CD4-positive, alpha-beta memory T cell (primary cell): Measurements from ENCODE around the gene TCERG1L. TPM values are rescaled to one million over a fixed set of nuclear protein-coding genes. Genes with fewer than 3 reads are reported as not detected.
"Not testable (repeated sequence)": the region's sequence is repeated elsewhere in the genome, so short reads cannot be mapped to it uniquely, and the experiment has no call there.

Experiments
- CTCF ChIA-PET: fragments of 350-600 bp; sonication (Branson Sonifier 250); formaldehyde crosslinking; loops from one replicate; lab custom pipeline; 2021; ENCODE audit warnings: inconsistent platforms; ENCODE audit not compliant: partially characterized antibody; lab: Charles Lee
- POLR2A ChIA-PET: fragments of 350-600 bp; sonication (Branson Sonifier 250); formaldehyde crosslinking; loops from one replicate; lab custom pipeline; 2021; ENCODE audit not compliant: partially characterized antibody; lab: Charles Lee
- DNase-seq, 5 donors: peaks; one replicate each; pipeline versions ENCODE4 v3.0.0 to v3.0.0-alpha.2; 2020 to 2022; ENCODE audit warnings: mixed read lengths in 1 of 5
- H3K27ac ChIP-seq: one replicate; pipeline ENCODE4 v1.7.0; 2013; ENCODE audit warnings: low read depth, low read length
- H3K27me3 ChIP-seq: 2 replicates; pipeline ENCODE4 v1.7.0; 2013; ENCODE audit warnings: mild to moderate bottlenecking, low read length, moderate library complexity; ENCODE audit not compliant: insufficient read depth
- H3K36me3 ChIP-seq: 2 replicates; pipeline ENCODE4 v1.7.0; 2013; ENCODE audit warnings: mild to moderate bottlenecking, low read length, moderate library complexity; ENCODE audit not compliant: insufficient read depth
- H3K4me1 ChIP-seq: 2 replicates; pipeline ENCODE4 v1.7.0; 2013; ENCODE audit warnings: mild to moderate bottlenecking, low read length, moderate library complexity; ENCODE audit not compliant: insufficient read depth
- H3K4me3 ChIP-seq, 2 donors: one replicate each; pipeline ENCODE4 v1.7.0; 2013; ENCODE audit warnings: low read length in 2 of 2, mild to moderate bottlenecking in 1 of 2
- H3K9me3 ChIP-seq, 2 donors: one replicate each; pipeline ENCODE4 v1.7.0; 2013; ENCODE audit warnings: low read length in 2 of 2, control low read depth in 1 of 2; ENCODE audit not compliant: control insufficient read depth in 1 of 2
- H3K27ac Mint-ChIP-seq, 7 donors: one replicate each; pipeline ENCODE4 v1.8.0; 2020 to 2021; ENCODE audit warnings: mixed read lengths in 7 of 7, mild to moderate bottlenecking in 6 of 7, inconsistent platforms in 3 of 7, moderate library complexity in 3 of 7
- H3K27me3 Mint-ChIP-seq, 2 donors: one replicate each; pipeline ENCODE4 v1.8.0; 2020 to 2021; ENCODE audit warnings: mixed read lengths in 2 of 2
- H3K36me3 Mint-ChIP-seq, 2 donors: one replicate each; pipeline ENCODE4 v1.8.0; 2020 to 2021; ENCODE audit warnings: mixed read lengths in 2 of 2, inconsistent platforms in 1 of 2, mild to moderate bottlenecking in 1 of 2
- H3K4me1 Mint-ChIP-seq, 4 donors: one replicate each; pipeline ENCODE4 v1.8.0; 2020 to 2021; ENCODE audit warnings: mixed read lengths in 4 of 4, mild to moderate bottlenecking in 1 of 4
- H3K4me3 Mint-ChIP-seq, 8 donors: one replicate each; pipeline ENCODE4 v1.8.0; 2020 to 2021; ENCODE audit warnings: mixed read lengths in 8 of 8, mild to moderate bottlenecking in 7 of 8, moderate library complexity in 6 of 8, inconsistent platforms in 3 of 8
- H3K9me3 Mint-ChIP-seq, 8 donors: one replicate each; pipeline ENCODE4 v1.8.0; 2020 to 2021; ENCODE audit warnings: mixed read lengths in 8 of 8, mild to moderate bottlenecking in 5 of 8, inconsistent platforms in 3 of 8, moderate library complexity in 1 of 8
- intact Hi-C: fragments of 100-400 bp; cut with micrococcal nuclease; formaldehyde crosslinking; loops from one replicate; pipeline ENCODE4 v1.15.1; 2023
- polyA plus RNA-seq, 2 donors: library from polyadenylated mRNA; unstranded; fragments of 300-500 nt; fragmentation: Illumina TruSeq; gene quantifications; one replicate each; pipeline ENCODE4 v1.2.3, GENCODE V29; 2021
- total RNA-seq, 2 experiments: library from RNA; stranded (reverse); gene quantifications; one replicate each; pipeline ENCODE4 v1.2.3, GENCODE V29; 2021

Gene TCERG1L
- total and polyA plus RNA-seq, 4 experiments from 2014 or later, result not detected

GRCh38 chr10:131078882-131079280 is 232.6 kb downstream of the TCERG1L start:
- H3K4me3 ChIP-seq, H3K27ac ChIP-seq, H3K27me3 ChIP-seq, H3K4me1 ChIP-seq, CTCF ChIA-PET, H3K36me3 Mint-ChIP-seq, H3K27ac Mint-ChIP-seq, H3K36me3 ChIP-seq, H3K27me3 Mint-ChIP-seq, POLR2A ChIA-PET, DNase-seq, H3K4me3 Mint-ChIP-seq, intact Hi-C loops, H3K9me3 ChIP-seq, H3K9me3 Mint-ChIP-seq, H3K4me1 Mint-ChIP-seq: not testable (repeated sequence)

DNA sequence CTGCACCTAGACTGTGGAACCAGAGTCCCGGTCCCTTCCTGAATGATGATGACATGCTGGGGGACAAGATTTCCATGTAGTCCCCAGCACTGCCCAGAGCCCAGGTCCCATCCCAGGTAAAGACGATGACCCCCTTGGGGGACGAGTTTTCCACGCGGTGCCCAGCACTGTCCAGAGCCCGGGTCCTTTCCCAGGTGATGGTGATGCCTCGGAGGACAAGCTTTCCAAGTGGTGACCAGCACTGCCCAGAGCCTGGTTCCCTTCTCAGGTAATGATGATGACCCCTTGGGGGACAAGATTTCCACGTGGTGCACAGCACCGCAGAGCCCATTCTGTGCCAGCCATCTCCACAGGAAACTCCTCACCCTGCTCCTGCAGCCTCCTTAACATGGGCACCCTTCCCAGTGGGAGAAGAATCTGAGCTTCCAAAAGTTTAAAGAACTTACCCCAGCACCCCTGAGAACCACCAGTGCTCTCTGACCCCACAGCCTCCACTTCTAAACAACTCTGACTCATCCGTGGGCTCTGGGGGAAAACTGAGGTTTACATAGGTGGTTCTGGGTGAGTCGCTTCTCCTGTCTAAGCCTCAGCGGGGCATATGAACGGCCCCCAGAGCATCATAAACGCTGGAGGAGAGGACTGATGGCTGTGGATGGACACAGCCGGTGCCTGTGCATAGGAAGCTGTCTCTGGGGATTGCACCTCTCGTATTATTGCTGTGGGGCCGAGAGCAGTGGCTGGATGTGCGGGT is 233.2 kb downstream of the TCERG1L start:
- ChIA-PET CTCF (no interaction called here), POLR2A (no interaction called here)

GRCh38 chr10:131077724-131078123 is 233.8 kb downstream of the TCERG1L start:
- Histone ChIP-seq H3K4me3 (no peak overlapping the region), H3K4me1 (no peaks in the 10 kb centered on the region), H3K36me3 (no peaks in the 10 kb centered on the region), H3K27me3 (no peaks in the 10 kb centered on the region), H3K9me3 (no peaks in the 10 kb centered on the region), H3K27ac (no peak overlapping the region)
- Mint-ChIP-seq H3K4me1 (no peaks in the 10 kb centered on the region), H3K27me3 (no peaks in the 10 kb centered on the region), H3K27ac (no peak overlapping the region), H3K9me3 (no peaks in the 10 kb centered on the region), H3K4me3 (no peak overlapping the region), H3K36me3 (no peaks in the 10 kb centered on the region)
- ChIA-PET POLR2A (no interaction called here), CTCF (no interaction called here)
- no peak for DNase-seq
- intact Hi-C loops, result no loop called here

More for the DNA sequence above, 233.2 kb downstream of the TCERG1L start:
- no peak overlapping the region for H3K4me3 Mint-ChIP-seq
- H3K4me1 ChIP-seq, result no peaks in the 10 kb centered on the region
- H3K4me3 ChIP-seq, result no peak overlapping the region
- H3K9me3 ChIP-seq, result no peaks in the 10 kb centered on the region
- no peak overlapping the region for H3K27ac ChIP-seq
- intact Hi-C loops, result no loop called here
- no peaks in the 10 kb centered on the region for H3K4me1 Mint-ChIP-seq
- no peaks in the 10 kb centered on the region for H3K27me3 Mint-ChIP-seq
- H3K27me3 ChIP-seq, result no peaks in the 10 kb centered on the region
- no peak for DNase-seq
- H3K36me3 Mint-ChIP-seq, result no peaks in the 10 kb centered on the region
- no peaks in the 10 kb centered on the region for H3K36me3 ChIP-seq
- no peak overlapping the region for H3K27ac Mint-ChIP-seq
- no peaks in the 10 kb centered on the region for H3K9me3 Mint-ChIP-seq

DNA sequence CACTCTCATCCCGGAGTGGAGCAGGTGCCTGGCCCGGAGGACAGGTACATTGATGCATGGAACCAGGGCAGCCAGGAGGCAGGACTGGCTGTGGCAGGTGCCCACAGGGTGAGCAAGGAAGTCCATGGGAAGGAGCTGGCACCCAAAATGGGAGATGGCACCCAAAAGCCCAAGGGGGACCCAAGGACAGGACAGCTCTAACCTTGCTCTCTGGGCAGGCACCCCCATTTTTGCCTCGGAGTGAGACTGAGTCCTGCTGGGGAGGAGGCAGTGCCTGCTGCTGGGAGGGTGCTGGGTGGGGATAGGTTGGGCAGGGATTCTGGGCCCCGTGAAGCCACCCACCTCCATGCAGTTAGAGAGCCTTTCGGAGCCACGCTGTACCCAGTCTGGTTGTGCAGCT is 234.5 kb downstream of the TCERG1L start:
- H3K4me3 ChIP-seq, result no peak overlapping the region
- H3K4me3 Mint-ChIP-seq, result no peak overlapping the region
- H3K9me3 ChIP-seq, result no peaks in the 10 kb centered on the region
- no peaks in the 10 kb centered on the region for H3K9me3 Mint-ChIP-seq
- no peak overlapping the region for H3K27ac Mint-ChIP-seq
- no peaks in the 10 kb centered on the region for H3K36me3 ChIP-seq
- intact Hi-C loops, result no loop called here
- no peaks in the 10 kb centered on the region for H3K27me3 ChIP-seq
- no peak overlapping the region for H3K27ac ChIP-seq
- no peak for DNase-seq
- no peaks in the 10 kb centered on the region for H3K4me1 ChIP-seq
- CTCF ChIA-PET, result no interaction called here
- no peaks in the 10 kb centered on the region for H3K4me1 Mint-ChIP-seq
- no peaks in the 10 kb centered on the region for H3K27me3 Mint-ChIP-seq
- POLR2A ChIA-PET, result no interaction called here
- no peaks in the 10 kb centered on the region for H3K36me3 Mint-ChIP-seq

DNA sequence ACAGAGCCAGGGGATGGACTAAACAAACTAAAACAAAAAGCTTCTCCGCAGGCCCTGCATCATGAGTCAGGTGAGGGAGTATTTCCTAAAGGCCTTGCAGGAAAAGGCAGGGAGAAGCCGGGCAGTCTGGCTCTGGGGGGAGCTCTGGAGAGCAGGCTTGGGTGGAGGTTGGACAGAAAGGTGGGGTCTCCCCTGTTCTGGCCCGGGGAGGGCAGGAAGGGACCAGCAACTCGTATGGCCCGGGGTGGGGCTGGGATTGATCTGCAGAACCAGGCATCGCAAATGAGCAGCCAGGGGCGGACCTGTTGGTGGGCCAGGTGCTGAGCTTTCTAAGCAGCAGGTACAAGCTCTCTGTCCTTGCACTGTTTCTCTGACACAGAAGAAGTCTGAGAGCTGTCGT is 235.2 kb downstream of the TCERG1L start:
- H3K36me3 Mint-ChIP-seq, result no peaks in the 10 kb centered on the region
- Histone ChIP-seq H3K4me3 (no peak overlapping the region), H3K27ac (no peak overlapping the region), H3K4me1 (no peaks in the 10 kb centered on the region), H3K27me3 (no peaks in the 10 kb centered on the region), H3K36me3 (no peaks in the 10 kb centered on the region), H3K9me3 (no peaks in the 10 kb centered on the region)
- POLR2A ChIA-PET, result no interaction called here
- no peak overlapping the region for H3K4me3 Mint-ChIP-seq
- no peak for DNase-seq
- H3K27ac Mint-ChIP-seq, result no peak overlapping the region
- CTCF ChIA-PET, result no interaction called here
- H3K9me3 Mint-ChIP-seq, result no peaks in the 10 kb centered on the region
- intact Hi-C loops, result no loop called here
- no peaks in the 10 kb centered on the region for H3K27me3 Mint-ChIP-seq
- H3K4me1 Mint-ChIP-seq, result no peaks in the 10 kb centered on the region

DNA sequence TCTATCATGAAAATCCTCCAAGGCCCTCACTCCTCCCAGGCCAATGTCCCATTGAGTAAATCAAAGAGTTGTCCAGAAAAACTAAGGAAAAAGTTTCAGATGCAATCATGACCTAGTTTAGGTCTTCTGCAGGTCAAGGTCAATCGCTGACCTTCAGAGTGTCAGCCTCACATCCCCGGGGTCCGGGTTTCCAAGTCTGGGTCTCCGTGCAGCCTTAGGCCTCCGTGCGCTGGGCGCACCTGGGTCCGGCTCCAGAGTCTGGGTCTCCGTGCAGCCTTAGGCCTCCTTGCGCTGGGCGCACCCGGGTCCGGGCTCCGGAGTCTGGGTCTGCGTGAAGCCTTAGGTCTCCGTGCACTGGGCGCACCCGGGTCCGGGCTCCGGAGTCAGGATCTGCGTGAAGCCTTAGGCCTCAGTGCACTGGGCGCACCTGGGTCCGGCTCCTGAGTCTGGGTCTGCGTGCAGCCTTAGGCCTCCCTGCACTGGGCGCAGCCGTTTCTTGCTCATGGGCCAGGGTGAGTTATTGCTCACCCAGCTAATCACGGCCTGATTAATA is 236.2 kb downstream of the TCERG1L start:
- H3K27me3 Mint-ChIP-seq, result no peaks in the 10 kb centered on the region
- H3K9me3 ChIP-seq, result no peaks in the 10 kb centered on the region
- no peaks in the 10 kb centered on the region for H3K36me3 Mint-ChIP-seq
- DNase-seq, result no peak
- H3K27me3 ChIP-seq, result no peaks in the 10 kb centered on the region
- H3K4me3 ChIP-seq, result no peak overlapping the region
- ChIA-PET POLR2A (no interaction called here), CTCF (no interaction called here)
- H3K9me3 Mint-ChIP-seq, result no peaks in the 10 kb centered on the region
- no peaks in the 10 kb centered on the region for H3K4me1 ChIP-seq
- no peak overlapping the region for H3K27ac Mint-ChIP-seq
- H3K36me3 ChIP-seq, result no peaks in the 10 kb centered on the region
- no peaks in the 10 kb centered on the region for H3K4me1 Mint-ChIP-seq
- intact Hi-C loops, result no loop called here
- no peak overlapping the region for H3K27ac ChIP-seq
- H3K4me3 Mint-ChIP-seq, result no peak overlapping the region

GRCh38 chr10:131074682-131075081 is 236.8 kb downstream of the TCERG1L start:
- intact Hi-C loops, result no loop called here
- Mint-ChIP-seq H3K27me3 (no peaks in the 10 kb centered on the region), H3K4me1 (no peaks in the 10 kb centered on the region), H3K4me3 (no peak overlapping the region), H3K9me3 (no peaks in the 10 kb centered on the region), H3K27ac (no peak overlapping the region), H3K36me3 (no peaks in the 10 kb centered on the region)
- no peak for DNase-seq
- Histone ChIP-seq H3K36me3 (no peaks in the 10 kb centered on the region), H3K4me1 (no peaks in the 10 kb centered on the region), H3K27ac (no peak overlapping the region), H3K27me3 (no peaks in the 10 kb centered on the region), H3K4me3 (no peak overlapping the region), H3K9me3 (no peaks in the 10 kb centered on the region)
- ChIA-PET POLR2A (no interaction called here), CTCF (no interaction called here)
